GM19452 (cell line): ENCODE results near the gene STMN3.
"Not testable (repeated sequence)": the region's sequence is repeated elsewhere in the genome, so short reads cannot be mapped to it uniquely, and the experiment has no call there.

ENCODE experiments used
- ATAC-seq: cut with Tn5 transposase; IDR thresholded peaks from one replicate; pipeline ENCODE4 v1.9.1; 2021; ENCODE audit not compliant: unreplicated experiment

Gene STMN3

GRCh38 chr20:63657937-63658748 is 4.9 kb upstream of the STMN3 start, which contains the start of gene RTEL1:
RTEL1 (plus strand) TSS chr20:63658312; CDS start chr20:63659403, 1,091 bp downstream.
- peak; percentile 84 for ATAC-seq

- no peak for ATAC-seq
Observed at GRCh38 chr20:63657260-63657936, 4.2 kb upstream of the STMN3 start.

- no peak for ATAC-seq
Observed at GRCh38 chr20:63656451-63656850, 3.2 kb upstream of the STMN3 start.

- no peak for ATAC-seq
Observed at GRCh38 chr20:63655249-63655648, 2.0 kb upstream of the STMN3 start.

DNA sequence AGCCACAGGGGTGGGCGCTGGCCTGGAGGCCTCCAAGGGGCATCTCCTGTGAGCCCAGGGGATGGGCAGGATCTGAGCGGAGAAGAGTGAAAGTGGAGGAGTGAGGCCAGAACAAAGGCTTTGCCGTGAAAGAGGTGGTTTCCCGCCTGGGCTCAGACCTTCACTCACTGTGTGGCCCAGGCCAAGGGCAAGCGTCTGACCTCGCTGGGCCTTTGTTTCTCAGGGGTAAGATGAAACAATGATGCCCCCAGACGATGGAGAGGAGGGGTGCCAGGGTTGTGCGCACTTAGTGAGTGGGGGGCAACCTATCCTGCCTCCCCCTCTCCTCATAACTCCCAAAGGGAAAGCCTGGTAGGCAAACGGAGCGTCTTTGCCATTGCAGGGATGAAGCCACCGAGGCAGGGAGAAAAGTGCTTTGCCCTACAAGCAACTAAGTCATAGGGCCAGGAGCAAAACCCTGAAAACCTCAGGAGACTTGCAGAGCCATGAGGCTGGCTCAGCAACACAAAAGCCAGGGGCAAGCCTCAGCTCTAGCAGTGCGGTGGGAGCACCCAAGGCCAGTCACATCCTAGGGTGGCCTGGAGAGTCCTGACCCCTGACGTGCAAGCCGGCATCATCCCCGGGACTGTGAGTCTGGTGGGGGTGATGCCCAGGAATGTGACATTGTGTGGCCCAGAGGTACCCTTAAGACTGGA is 897 bp upstream of the STMN3 start:
- no peak for ATAC-seq

- ATAC-seq, result no peak
Observed at GRCh38 chr20:63652192-63652980, 838 bp downstream of the STMN3 start.

DNA sequence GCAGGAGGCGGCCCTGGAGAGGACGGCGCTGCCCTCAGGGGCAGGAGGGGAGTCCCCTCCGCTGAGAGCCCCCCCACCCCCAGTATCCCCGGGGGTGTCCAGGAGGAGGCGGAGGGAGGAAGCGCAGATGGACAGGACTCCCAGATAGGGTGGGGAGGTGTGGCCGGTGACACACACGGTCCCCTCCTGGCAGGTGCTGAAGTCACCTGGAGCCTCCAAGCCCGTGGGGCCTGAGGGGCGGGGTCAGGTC is 1.4 kb downstream of the STMN3 start:
- ATAC-seq, result no peak

- ATAC-seq, result not testable (repeated sequence)
Observed at GRCh38 chr20:63650486-63650885, 2.7 kb downstream of the STMN3 start.

- no peak for ATAC-seq
Observed at GRCh38 chr20:63648895-63649589, 4.2 kb downstream of the STMN3 start.

GRCh38 chr20:63648190-63648589 is 5.0 kb downstream of the STMN3 start:
- ATAC-seq, result no peak

DNA sequence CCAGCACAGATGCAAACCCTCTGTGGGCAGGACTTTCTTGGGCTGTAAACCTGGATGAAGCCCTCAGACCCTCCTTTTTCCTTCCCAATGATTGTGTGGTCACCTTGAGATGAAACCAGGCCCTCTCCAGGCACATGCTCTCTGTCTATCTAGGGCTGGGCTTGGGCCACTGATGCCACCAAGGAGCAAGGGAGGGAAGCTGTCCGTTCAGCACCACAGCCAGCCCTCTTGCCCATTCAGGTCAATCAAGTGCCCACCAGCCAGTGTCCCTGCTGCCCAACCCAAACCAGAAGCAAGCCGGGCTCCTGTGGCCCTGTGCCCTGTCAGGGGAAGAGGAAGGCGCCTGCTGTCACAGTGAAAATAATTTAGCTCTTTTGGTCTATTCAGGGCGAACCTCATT is 8.0 kb downstream of the STMN3 start:
- ATAC-seq, result no peak

- ATAC-seq, result no peak
Observed at GRCh38 chr20:63643946-63644345, 9.3 kb downstream of the STMN3 start.

DNA sequence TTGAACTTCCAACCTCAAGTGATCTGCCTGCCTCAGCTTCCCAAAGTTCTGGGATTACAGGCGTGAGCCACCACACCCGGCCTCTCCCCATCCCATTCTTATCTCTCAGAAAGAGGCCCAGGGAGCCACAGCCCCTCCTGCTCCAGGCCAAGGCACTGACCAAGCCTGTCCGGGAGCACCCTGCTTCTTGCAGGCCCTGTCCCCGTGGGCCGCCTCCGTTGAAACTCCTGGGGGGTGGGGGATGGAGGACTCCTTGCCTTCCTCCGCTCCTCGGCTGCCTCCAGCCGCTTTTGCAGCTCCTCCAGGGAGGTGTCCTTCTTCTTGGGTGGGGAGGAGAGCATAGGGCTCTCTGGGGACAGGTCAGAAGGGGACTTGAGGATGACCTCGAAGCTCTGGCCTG is 9.7 kb downstream of the STMN3 start:
- no peak for ATAC-seq

DNA sequence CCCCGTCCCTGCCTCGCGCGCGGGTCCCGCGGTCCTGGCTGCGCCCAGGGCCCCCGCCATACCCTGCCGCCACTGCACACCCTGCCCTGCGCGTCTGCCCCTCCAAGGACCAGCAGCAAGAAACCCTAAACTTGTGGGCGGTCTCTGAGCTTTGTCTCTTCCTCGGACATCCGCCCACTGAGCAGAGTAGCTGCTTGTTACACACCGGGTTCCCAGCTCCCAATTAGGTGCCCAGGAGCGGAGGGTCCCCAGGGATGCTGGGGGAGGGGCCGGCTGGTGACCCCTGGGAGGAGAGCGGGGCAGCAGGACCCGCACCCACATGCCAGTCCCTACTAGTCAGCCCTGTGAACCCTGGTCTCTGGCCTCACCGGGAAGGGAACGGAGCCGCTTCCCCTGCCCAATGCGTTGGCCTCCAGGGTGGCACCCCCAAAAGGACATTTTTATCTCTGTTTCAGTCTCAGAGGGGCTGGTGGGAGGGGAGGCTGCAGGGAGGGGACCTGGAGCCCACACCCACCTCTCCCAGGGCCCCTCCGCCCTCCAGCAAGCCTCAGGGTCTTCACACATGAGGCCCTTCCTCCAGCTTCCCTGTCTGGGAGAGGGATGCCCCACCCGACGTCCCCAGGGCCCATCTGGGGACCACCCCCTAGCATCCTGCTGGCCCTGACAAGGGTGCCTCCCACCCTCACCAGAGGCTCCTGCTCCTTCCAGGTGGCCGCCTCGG is 10.5 kb downstream of the STMN3 start:
- ATAC-seq, result no peak

DNA sequence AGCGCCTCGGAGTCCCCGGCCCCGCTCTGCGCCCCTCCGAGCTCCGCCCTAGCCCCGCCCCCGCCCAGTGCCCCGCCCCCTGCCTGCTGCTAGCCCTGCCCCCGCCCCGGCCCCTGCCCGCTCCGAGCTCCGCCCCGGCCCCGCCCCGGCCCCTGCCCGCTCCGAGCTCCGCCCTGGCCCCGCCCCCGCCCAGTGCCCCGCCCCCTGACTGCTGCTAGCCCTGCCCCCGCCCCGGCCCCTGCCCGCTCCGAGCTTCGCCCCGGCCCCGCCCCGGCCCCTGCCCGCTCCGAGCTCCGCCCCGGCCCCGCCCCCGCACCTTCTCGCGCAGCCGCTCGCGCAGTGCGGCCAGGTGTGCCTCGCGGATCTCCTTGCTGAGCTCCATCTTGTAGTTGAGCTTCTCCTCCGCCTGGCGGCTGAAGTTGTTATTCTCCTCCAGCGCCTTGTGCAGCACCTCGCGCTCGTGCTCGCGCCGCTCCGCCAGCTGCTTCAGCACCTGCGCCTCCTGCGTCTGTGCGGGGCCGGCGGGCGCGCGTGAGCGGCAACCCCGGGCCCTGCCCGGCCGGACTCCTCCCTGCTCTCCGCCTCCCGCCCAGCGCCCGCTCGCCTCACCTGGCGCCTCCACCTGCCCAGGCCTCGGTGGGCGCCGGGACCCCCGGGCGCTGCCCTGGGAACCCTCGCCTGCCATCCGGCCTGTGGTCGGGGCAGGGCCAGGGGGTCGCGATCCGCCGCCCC is 11.3 kb downstream of the STMN3 start:
- peak; percentile 57 for ATAC-seq

DNA sequence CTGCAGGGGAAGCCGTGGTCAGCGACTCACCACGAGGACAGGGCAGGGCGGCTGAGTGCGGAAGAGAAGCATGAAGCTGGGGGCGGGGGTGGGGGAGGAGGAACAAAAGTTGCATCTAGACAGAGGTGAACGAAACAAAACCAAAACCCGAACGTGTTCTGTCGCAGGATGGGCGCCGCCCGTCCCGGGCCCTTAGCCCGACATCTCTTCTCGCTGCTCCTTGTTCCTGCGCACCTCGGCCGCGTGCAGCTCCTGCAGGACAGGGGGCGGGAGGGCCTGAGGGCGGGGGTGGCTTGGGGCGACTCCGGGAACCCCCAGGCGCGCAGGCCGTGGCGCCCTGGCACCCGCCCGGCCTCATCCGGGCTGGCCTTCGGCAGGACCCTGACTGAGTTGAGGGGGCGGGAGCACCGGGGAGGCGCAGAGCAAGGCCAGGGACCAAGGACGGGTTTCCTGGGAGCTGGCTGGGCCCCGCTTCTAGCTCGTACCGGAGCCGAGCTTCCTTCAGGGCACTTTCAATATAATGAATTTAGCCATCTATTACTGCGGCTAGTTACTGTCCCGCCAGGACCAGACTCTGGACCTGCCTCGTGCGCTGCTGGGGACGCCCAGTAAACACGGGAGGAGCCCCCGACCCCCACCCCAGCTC is 12.0 kb downstream of the STMN3 start:
- peak; percentile 24 for ATAC-seq

DNA sequence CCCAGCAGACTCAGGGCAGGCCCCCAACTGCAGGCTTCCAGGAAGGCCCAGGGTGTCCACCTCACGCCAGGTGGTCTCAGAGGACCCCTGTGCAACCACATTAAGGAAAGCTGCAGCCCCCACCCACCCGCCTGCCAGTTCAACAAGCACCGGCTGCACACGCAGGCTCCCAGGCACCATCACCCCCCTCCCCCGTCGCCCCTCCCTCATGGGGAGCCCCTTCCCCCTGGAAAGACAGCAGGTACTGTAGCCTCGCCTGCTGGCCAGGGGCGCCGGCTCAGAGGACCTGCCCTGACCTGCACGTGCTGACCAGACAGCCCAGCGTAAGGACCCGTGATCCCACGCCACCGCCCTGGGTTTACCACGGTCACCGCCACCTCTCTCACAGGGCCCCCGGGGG is 12.5 kb downstream of the STMN3 start:
- ATAC-seq, result peak; percentile 2

DNA sequence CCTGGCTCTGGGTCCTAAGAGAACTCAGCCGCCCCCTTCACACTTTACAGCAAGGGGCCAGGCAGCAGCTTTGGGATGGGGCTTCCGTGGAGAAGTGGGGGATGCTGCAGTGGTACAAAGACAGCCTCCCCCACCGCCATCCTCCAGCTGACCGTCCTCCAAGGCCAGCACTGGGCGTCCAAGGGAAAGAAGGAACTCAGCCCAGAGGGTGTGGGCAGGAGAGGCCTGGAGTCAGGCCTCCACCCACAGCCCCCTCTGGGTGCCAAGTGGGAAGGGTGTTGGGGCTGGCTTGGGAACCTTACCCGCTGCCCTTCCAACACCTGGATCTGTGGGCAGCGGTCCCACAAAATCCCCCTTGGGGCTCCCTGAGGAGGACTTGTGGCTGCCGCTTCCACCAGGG is 13.1 kb downstream of the STMN3 start:
- ATAC-seq, result no peak
